Measurements from ENCODE around the gene CNTN5.

Gene CNTN5

DNA sequence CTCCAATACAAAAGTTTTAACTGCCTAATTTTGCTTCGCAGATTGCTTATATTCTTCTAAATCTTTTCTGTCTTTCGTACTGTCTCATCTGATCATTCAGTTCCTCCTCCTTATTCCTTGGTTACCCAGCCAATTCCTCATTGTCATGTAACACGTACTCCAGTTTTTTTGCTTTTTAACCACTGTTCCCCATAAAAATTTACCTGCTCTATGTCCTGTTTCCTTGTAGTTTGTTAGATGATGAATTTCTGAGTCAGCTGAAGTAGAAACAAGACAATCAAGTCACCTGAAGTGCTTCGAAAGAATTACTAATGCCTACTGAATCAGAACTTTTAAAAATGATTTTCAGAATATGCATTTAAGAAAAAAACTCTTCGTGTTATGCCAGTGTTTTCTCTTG lies 150.6 kb downstream of the CNTN5 start:
- DNase-seq, result no peak

DNA sequence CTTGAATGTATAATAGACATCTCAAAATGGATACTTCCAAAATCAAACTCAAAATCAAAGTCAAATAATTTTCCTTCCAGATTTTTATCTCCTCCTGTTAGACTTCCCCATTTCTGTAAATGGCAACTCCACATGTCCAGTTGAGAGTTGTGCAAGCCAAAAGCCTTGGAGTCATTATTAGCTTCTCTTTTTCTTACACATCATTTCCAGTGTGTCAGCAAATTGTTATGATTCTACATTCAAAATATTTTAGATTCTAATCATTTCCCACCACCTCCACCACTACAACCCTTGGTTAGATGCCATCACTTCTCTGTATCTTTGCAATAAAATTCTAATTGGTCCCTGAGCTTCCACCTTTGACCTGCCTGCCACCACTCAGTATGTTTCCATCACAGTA lies 155.7 kb downstream of the CNTN5 start:
- DNase-seq, result no peak

DNA sequence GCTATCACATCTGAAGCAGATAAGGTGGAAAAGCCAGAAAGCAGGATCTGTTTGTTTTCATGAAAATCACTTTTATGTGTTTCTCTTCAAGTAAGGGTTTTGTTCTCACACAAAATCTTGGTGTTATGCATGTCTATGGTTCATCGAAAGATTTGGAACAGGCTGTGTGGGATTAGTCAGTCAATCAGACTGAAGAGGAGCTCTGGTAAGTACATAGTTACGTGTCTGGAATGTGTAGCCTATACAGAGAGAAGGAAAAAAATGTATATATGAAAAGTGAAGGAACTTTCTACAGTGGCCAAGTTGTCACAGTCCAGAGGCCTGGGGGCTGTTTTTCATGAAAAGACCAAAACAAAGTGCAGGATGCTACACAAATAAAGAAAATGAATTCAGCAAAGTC lies 156.7 kb downstream of the CNTN5 start:
- DNase-seq, result no peak

- no peak for DNase-seq
Observed at GRCh38 chr11:99184146-99184545, 163.4 kb downstream of the CNTN5 start.

- no peak for DNase-seq
Observed at GRCh38 chr11:99188221-99188620, 167.5 kb downstream of the CNTN5 start.

DNA sequence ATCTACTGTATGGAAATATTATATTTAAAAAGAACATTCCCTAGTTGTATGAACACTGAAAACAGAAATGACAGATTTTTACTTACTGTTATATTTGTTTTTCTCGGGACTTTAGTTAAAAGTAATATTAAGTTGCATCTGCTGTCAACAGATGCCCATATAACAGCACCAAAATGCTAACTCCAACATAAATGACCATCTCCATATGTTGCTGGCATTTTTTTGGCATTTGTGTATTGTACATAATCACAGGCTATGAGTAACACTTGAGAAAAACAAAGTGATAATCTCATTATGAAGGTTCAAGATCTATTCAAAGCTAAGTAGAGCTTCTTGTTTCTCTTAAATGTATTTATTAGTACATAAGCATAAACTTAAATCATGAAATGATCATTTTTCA lies 172.0 kb downstream of the CNTN5 start:
- no peak for DNase-seq

DNA sequence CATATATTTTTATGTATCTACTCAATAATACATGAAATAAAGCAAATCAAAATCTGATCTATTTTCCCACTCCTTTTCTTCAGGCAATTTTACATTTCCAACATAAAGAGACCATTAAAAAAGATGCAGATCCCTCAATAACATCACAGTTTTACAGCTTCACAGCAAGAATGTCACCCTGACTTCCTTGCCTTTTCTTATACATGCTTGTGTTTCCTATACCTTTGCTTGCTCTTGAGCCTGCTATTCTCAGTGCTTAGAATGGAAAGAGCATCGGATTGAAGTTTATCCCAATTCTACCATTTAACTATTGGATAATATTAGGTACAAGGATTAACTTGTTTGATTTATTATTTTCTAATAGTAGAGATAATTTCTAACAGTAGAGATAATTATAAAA lies 176.7 kb downstream of the CNTN5 start:
- no peak for DNase-seq

GRCh38 chr11:99198215-99198614 lies 177.5 kb downstream of the CNTN5 start:
- no peak for DNase-seq

GRCh38 chr11:99199341-99199740 lies 178.6 kb downstream of the CNTN5 start:
- DNase-seq, result no peak

GRCh38 chr11:99200720-99201119 lies 180.0 kb downstream of the CNTN5 start:
- DNase-seq, result no peak

- DNase-seq, result no peak
Observed at GRCh38 chr11:99208813-99209212, 188.1 kb downstream of the CNTN5 start.

DNA sequence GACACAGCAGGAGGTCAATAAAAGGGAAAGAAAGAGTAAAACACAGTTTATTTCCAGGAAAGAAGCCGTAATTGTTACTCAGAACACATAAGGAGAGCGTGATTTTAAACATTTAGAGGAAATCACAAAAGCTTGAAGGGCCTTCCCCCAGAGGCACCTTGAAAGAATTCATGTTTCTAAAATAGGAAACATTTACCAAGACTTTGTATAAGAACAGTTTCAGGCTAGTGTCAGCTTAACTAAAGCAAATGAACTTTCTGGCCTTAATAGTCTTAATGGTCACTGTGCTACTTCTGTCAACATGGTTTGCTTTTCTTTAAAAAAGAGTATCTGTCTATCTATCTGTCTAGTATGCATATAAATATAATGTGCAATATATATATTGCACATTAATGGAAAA lies 208.8 kb downstream of the CNTN5 start:
- DNase-seq, result no peak

GRCh38 chr11:99234534-99234933 lies 213.8 kb downstream of the CNTN5 start:
- DNase-seq, result no peak

DNA sequence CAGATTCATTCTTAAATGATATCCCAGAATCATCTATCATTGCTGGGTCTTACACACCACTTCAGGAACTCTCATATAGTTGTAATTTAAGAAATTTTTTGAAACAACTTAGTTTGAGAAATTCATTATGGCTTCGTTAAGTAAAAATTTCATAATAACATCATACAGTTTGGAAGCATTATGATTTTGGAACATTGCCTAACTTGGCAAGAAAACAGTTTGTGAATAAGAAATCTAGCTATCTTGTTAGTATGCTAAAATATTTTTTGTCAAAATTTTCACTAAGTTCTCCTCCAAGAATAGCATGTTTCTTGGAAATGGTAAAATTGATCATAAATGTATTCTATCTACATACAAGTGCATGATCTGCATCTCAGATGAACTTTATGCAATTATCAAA lies 217.7 kb downstream of the CNTN5 start:
- no peak for DNase-seq

GRCh38 chr11:99240192-99241030 lies 219.7 kb downstream of the CNTN5 start:
- DNase-seq, result no peak

- DNase-seq, result no peak
Observed at GRCh38 chr11:99241066-99241465, 220.3 kb downstream of the CNTN5 start.

DNA sequence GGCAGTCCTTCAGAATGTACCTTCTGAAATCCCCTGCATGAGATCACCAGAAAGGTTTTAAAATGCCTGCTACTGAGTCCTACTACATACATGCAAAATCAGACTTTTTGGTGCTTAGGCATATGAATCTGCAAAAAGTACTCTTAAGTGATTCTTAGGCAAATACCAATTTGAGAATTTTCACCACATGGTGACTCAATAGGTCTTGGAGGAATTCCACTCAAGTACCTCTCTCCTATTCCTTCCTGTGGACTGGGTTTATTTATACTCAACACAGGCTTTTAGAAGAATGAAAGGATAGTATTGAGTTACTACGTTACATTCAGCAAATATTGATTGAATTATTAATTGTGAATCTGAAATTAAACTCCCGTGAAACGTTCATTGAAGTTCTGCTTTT lies 223.9 kb downstream of the CNTN5 start:
- no peak for DNase-seq

DNA sequence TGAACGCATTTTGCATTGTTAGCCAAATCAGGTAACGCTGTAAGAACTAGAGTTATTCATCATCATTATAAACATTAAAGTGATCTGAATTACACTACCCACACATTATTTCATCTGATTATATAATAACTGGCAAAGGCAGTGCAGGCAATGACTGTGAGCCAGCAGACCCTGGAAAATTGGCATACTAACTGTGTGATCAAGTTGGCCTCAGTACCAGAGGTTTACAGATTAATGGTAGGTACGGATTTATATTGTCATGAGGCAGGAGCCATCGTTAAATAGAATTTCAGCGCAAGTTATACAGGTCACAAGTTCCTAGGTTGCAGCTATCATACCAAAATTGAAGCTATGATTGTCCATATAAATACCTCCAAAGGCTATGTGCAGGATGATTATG lies 225.4 kb downstream of the CNTN5 start:
- DNase-seq, result no peak

GRCh38 chr11:99256614-99257013 lies 235.9 kb downstream of the CNTN5 start:
- DNase-seq, result no peak

DNA sequence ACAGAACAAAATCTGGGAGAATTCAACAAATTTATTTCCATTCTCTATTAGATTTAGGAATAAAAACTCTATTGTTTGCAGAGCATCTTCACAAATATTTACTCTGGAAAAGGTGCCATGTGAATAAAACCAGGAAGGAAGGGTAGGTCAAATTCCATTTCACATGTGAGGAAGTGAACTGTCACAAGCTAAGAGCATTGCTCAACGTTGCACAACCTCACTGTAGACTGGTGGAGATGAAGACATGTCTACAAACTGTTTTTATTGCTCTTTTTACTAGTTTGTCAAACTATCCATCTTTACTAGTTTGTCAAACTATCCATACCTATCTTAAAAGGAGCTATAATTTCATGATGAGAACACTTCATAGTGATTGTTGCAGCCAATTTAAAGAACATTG lies 236.4 kb downstream of the CNTN5 start:
- no peak for DNase-seq

DNA sequence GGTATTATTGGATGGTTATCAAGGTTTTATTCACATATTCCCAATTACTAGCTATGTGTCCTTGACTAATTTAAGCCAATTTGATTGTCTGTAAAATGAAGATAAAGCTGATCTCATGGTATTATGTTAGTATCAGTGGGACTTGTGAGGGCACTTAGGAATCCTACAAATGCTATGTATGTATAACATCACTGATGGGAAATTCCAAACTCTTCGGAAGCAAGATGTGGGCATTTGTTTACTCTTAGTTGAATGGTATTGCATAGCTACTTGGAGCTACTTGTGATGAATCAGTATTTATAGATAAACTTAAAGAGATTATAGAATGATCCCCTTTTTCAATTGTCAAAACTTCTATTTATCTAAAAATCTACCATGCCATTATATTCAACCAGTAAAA lies 239.9 kb downstream of the CNTN5 start:
- DNase-seq, result no peak

- DNase-seq, result no peak
Observed at GRCh38 chr11:99268886-99269285, 248.1 kb downstream of the CNTN5 start.

GRCh38 chr11:99271527-99271926 lies 250.8 kb downstream of the CNTN5 start:
- no peak for DNase-seq

DNA sequence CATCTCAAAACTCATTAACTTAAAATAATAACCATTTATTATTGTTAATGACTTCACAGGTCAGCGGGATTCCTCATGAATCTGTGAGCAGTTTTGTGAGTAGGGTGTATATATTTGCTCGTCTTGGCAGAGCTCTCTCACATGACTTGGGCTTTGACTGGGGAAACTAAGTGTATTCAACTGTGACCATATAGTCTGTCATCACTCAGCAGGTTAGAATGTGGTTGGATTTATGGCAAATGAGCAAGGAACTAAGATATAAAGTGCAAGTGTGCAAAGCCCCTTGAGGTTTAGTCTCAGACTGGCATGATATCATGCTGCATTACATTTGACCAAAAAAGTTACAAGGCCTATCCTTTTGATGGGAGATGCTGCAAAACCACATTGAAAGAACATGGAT lies 254.8 kb downstream of the CNTN5 start:
- DNase-seq, result no peak

GRCh38 chr11:99277281-99277680 lies 256.5 kb downstream of the CNTN5 start:
- no peak for DNase-seq
